Endothelial cell of umbilical vein (primary cell): ENCODE data around the gene ARHGAP42. TPM values are rescaled to one million over a fixed set of nuclear protein-coding genes. Genes with fewer than 3 reads are reported as not detected.

Experiments used
- BruUV-seq: library from RNA; stranded (reverse); fragments of 400-500 nt; replicated peaks from 2 replicates; lab custom pipeline; 2021; lab: Mats Ljungman, UMichigan
- CTCF ChIA-PET: fragments of 300-600, 350-600 bp; sonication (Branson Sonifier 250); formaldehyde crosslinking; loops from one replicate; lab custom pipeline; 2021; ENCODE audit warnings: antibody characterized with exemption, inconsistent platforms; lab: Charles Lee
- POLR2A ChIA-PET: fragments of 300-600, 350-600 bp; sonication (Branson Sonifier 250); formaldehyde crosslinking; loops from one replicate; lab custom pipeline; 2021; ENCODE audit warnings: antibody characterized with exemption, inconsistent platforms; lab: Charles Lee
- DNase-seq: peaks from one replicate; pipeline ENCODE4 v3.0.0-alpha.2; 2011; ENCODE audit warnings: low read depth, low spot score
- FAIRE-seq: peaks from 2 replicates; lab custom pipeline; 2011; peaks lifted over from hg19 to GRCh38; lab: Jason Lieb, UNC
- H2AFZ ChIP-seq: 2 replicates; pipeline ENCODE4 v1.6.0; 2012; ENCODE audit warnings: low read depth, low read length, control low read depth, inconsistent platforms
- H3K27ac ChIP-seq: 2 replicates; pipeline ENCODE4 v1.5.1; 2011; ENCODE audit warnings: low read depth, mild to moderate bottlenecking, control low read depth, low read length, moderate library complexity; ENCODE audit not compliant: insufficient read depth
- H3K27me3 ChIP-seq, 2 experiments: 2 replicates each; pipeline versions ENCODE4 v1.6.0 to v1.6.1; 2011; ENCODE audit warnings: low read length in 2 of 2, mixed read lengths in 1 of 2; ENCODE audit not compliant: control insufficient read depth in 2 of 2, insufficient read depth in 2 of 2
- H3K36me3 ChIP-seq, 2 experiments: 2 replicates in 1 of 2; 3 replicates in 1 of 2; pipeline ENCODE4 v1.5.1; 2011; ENCODE audit warnings: low read length in 2 of 2, mild to moderate bottlenecking in 1 of 2, moderate library complexity in 1 of 2; ENCODE audit not compliant: control insufficient read depth in 2 of 2, insufficient read depth in 2 of 2; ENCODE audit errors: extremely low read depth in 1 of 2
- H3K4me1 ChIP-seq: 3 replicates; pipeline ENCODE4 v1.5.1; 2011; ENCODE audit warnings: mild to moderate bottlenecking, low read length; ENCODE audit not compliant: control insufficient read depth, insufficient read depth; ENCODE audit errors: extremely low read depth
- H3K4me2 ChIP-seq: 2 replicates; pipeline ENCODE4 v1.6.1; 2011; ENCODE audit warnings: low read length, control low read depth, mixed read lengths; ENCODE audit not compliant: insufficient read depth
- H3K4me3 ChIP-seq, 3 experiments: fragments of 200-600 bp in 1 of 3; sonication (generic), shearing (Covaris generic) in 1 of 3; replicated peaks in 1 of 3; 2 replicates each; pipeline ENCODE4 v1.5.1; 2011 to 2016; ENCODE audit warnings: control low read depth in 3 of 3, low read length in 3 of 3, mild to moderate bottlenecking in 2 of 3, inconsistent platforms in 1 of 3, low read depth in 1 of 3, moderate library complexity in 1 of 3; ENCODE audit not compliant: insufficient read depth in 1 of 3
- H3K79me2 ChIP-seq: 2 replicates; pipeline ENCODE4 v1.6.0; 2012; ENCODE audit warnings: low read length, inconsistent platforms; ENCODE audit not compliant: control insufficient read depth, insufficient read depth
- H3K9ac ChIP-seq: replicated peaks from 2 replicates; pipeline ENCODE3; 2011; ENCODE audit warnings: low read length, control low read depth; ENCODE audit not compliant: insufficient read depth; ENCODE audit errors: extremely low read depth
- H3K9me1 ChIP-seq: replicated peaks from 3 replicates; pipeline ENCODE4 v1.6.0; 2011; ENCODE audit warnings: mild to moderate bottlenecking, low read length; ENCODE audit not compliant: control insufficient read depth, insufficient read depth; ENCODE audit errors: extremely low read depth
- H3K9me3 ChIP-seq: replicated peaks from 2 replicates; pipeline ENCODE4 v1.5.1; 2012; ENCODE audit warnings: low read length, inconsistent platforms; ENCODE audit not compliant: control insufficient read depth, insufficient read depth
- H4K20me1 ChIP-seq: replicated peaks from 2 replicates; pipeline ENCODE3; 2011; ENCODE audit warnings: mild to moderate bottlenecking, low read length; ENCODE audit not compliant: control insufficient read depth, insufficient read depth; ENCODE audit errors: extremely low read depth
- CTCF ChIP-seq, 2 donors: IDR thresholded peaks; 1 replicate in 1 of 2; 2 replicates in 1 of 2; pipeline ENCODE4 v1.5.1; 2011; ENCODE audit warnings: low read length in 2 of 2, mild to moderate bottlenecking in 2 of 2, moderate library complexity in 2 of 2, control low read depth in 1 of 2, inconsistent platforms in 1 of 2, low read depth in 1 of 2; ENCODE audit not compliant: insufficient read depth in 1 of 2; ENCODE audit errors: extremely low read depth in 1 of 2
- EZH2 ChIP-seq: IDR thresholded peaks from 2 replicates; pipeline ENCODE4 v1.6.1; 2012; ENCODE audit warnings: borderline replicate concordance, low read depth, mild to moderate bottlenecking, moderate library complexity, low read length, inconsistent platforms; ENCODE audit not compliant: severe bottlenecking
- FOS ChIP-seq: IDR thresholded peaks from 2 replicates; pipeline ENCODE4 v1.6.1; 2011; ENCODE audit warnings: mild to moderate bottlenecking, low read length, moderate library complexity, borderline replicate concordance; ENCODE audit not compliant: insufficient read depth
- GATA2 ChIP-seq: IDR thresholded peaks from 2 replicates; pipeline ENCODE4 v1.7.0; 2011; ENCODE audit warnings: low read depth, mild to moderate bottlenecking, moderate library complexity, mixed read lengths, low read length; ENCODE audit not compliant: insufficient read length, insufficient read depth
- JUN ChIP-seq: IDR thresholded peaks from 2 replicates; pipeline ENCODE4 v1.6.1; 2011; ENCODE audit warnings: borderline replicate concordance, low read depth; ENCODE audit not compliant: insufficient read length, insufficient read depth
- MAX ChIP-seq: IDR thresholded peaks from 2 replicates; pipeline ENCODE4 v1.6.1; 2011; ENCODE audit not compliant: insufficient read depth, insufficient read length
- MYC ChIP-seq: IDR thresholded peaks from one replicate; pipeline ENCODE4 v1.6.1; 2011; ENCODE audit warnings: mild to moderate bottlenecking, low read depth, low read length
- POLR2A ChIP-seq: IDR thresholded peaks from 2 replicates; pipeline ENCODE4 v1.6.1; 2012; ENCODE audit warnings: low read depth, mild to moderate bottlenecking, control low read depth, low read length
- POLR2AphosphoS5 ChIP-seq: IDR thresholded peaks from 2 replicates; pipeline ENCODE4 v1.6.1; 2012; ENCODE audit warnings: low read depth, mild to moderate bottlenecking, control low read depth, low read length, moderate library complexity; ENCODE audit not compliant: insufficient read depth
- dilution Hi-C: fragments of 300-500 bp; cut with MboI; formaldehyde crosslinking; loops from one replicate; pipeline ENCODE4 v1.15.0; 2019; ENCODE audit warnings: low sequenced_read_pairs; ENCODE audit not compliant: extremely low pct_ligation_motif_present
- intact Hi-C: fragments of 100-400 bp; cut with micrococcal nuclease; formaldehyde crosslinking; loops from one replicate; pipeline ENCODE4 v1.10.0; 2022
- polyA plus RNA-seq, 4 experiments: library from polyadenylated mRNA; depleted of rRNA in 3 of 4; stranded (reverse) in 3 of 4; unstranded in 1 of 4; fragments of >200 nt; gene quantifications; 2 replicates each; pipeline versions ENCODE4 v1.2.1 to v1.2.3, GENCODE V29; 2011 to 2012; ENCODE audit warnings: missing spikeins in 1 of 4
- total RNA-seq: library from RNA; stranded (reverse); gene quantifications from 2 replicates; pipeline ENCODE4 v1.2.3, GENCODE V29; 2021

The ARHGAP42 gene
- total and polyA plus RNA-seq, 2 donors (not counting 3 experiments of a cell fraction or from before 2014, with no cell fraction given), result 1.8 to 2.4 TPM

GRCh38 chr11:100780470-100780869 is 93.4 kb downstream of the ARHGAP42 start:
- TF ChIP-seq CTCF (IDR thresholded peaks at IDR 0.05; ENCODE audit: extremely low read depth in 1 of 2, insufficient read depth in 1 of 2, low read depth in 1 of 2, low read length in 2 of 2), result no peak
- no peak for TF ChIP-seq POLR2A
- TF ChIP-seq GATA2, result no peak
- no peak for TF ChIP-seq FOS
- TF ChIP-seq EZH2, result no peak
- no peak for TF ChIP-seq MAX
- TF ChIP-seq POLR2AphosphoS5, result no peak
- no peak for TF ChIP-seq JUN
- no peak for TF ChIP-seq MYC
- no peaks in the 10 kb centered on the region for H3K9me3 ChIP-seq
- H3K79me2 ChIP-seq, result no peaks in the 10 kb centered on the region
- no peak overlapping the region for H3K4me2 ChIP-seq
- no peaks in the 10 kb centered on the region for H3K27me3 ChIP-seq
- H3K4me3 ChIP-seq, result no peak overlapping the region
- BruUV-seq, result no TSS peak
- POLR2A ChIA-PET, result no interaction called here
- dilution Hi-C loops (no loop called here), intact Hi-C loops (no loop called here)
- no peak overlapping the region for H3K27ac ChIP-seq
- H3K9me1 ChIP-seq, result no peaks in the 10 kb centered on the region
- no peaks in the 10 kb centered on the region for H3K36me3 ChIP-seq
- H2AFZ ChIP-seq, result no peak overlapping the region
- CTCF ChIA-PET, result no interaction called here
- no peaks in the 10 kb centered on the region for H3K4me1 ChIP-seq
- no peaks in the 10 kb centered on the region for H4K20me1 ChIP-seq
- no peak overlapping the region for H3K9ac ChIP-seq
- DNase-seq (no peak), FAIRE-seq (no peak)
